GM21360 (cell line): ENCODE data around the gene LPO.

Experiments used
- ATAC-seq: cut with Tn5 transposase; IDR thresholded peaks from one replicate; pipeline ENCODE4 v1.9.1; 2021; ENCODE audit warnings: mild to moderate bottlenecking, moderate library complexity; ENCODE audit not compliant: unreplicated experiment

The LPO gene

GRCh38 chr17:58276423-58276822 lies 38.0 kb downstream of the LPO start:
- ATAC-seq: no peak

DNA sequence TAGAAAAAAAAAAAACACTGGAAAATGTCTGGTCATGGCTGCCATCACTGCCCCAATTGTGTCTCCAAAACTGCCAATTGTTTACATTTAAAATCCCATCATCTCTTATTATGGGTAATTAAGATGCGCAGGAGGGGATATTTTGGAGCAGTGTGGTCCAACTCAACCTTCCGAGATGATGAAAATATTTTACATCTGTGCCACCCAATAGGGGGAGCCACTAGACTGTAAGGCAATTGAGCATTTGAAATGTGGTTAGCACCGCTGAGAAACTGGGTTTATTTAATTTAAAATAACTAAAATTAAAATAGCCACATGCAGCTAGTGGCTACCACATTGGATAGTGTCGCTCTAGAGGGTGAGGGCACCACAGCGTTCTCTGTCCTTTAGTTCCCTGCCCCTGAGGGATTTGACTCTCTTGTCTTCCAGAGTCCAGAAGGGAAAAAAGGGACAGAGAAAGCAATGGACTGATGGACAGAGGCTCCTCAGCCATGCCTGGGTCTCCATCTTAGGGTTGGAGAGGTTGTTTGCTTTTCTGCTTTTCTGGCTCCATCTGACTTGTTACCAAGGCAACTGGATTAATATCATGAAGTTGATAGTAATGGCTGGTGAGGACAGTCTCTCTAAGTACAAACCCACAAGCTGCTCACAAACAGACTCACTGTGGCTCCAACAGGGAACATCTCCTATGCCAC lies 38.9 kb downstream of the LPO start:
- no peak for ATAC-seq

DNA sequence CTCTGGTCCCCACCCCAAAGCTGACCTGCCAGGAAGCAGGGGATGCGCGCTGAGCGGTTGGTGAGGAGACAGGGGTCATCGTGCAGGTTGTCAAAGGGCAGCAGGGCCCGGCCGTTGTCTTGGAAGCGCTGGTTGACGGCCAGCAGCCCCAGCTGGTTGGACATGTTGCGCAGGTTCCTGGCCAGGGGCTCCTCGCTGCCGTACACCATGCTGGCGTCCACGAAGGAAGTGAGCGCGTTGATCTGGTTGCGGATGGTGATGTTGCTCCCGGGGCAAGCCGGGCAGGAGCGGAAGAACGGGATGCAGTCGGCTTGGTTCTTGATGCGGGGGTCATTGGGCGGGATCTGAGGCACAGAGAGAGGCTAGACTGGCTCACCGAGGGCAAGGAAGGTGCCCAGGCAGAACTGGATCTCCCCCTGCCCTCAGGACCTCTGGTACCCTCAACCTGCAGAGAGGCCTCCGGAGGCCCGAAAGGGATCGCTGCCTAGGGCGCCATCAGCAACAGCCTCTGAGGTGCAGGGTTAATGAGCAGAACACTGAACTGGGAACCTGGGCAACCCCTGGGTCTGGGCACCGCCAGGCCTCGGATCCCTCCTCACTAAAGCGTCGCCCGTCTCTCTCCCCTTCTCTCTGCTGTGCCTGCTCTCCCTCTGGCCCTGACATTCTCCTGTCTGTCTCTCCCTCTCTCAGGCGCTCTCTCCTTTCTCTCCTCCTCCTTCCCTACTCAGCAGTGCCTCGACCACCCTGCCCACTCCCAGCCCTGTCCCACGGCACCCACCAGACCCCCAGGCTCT lies 39.6 kb downstream of the LPO start:
- no peak for ATAC-seq

DNA sequence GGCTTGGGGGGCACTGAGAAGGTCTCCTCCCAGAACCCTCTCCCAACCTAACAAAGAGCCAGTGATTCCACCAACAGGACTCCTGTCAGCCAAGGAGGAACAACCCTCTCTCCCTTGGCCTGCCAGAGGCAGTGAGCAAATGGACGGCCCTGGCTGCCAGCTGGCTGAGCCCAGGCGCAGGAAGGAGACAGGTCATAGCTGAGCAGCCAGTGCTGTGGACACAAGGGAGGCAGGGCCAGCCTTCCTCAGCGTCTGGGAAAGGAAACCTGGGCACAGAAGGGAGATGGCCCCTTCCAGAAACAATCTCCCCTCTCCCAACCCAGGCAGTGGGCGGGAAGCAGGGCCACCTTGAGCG lies 40.3 kb downstream of the LPO start:
- no peak for ATAC-seq

GRCh38 chr17:58279016-58279711 lies 40.8 kb downstream of the LPO start:
- ATAC-seq: no peak

DNA sequence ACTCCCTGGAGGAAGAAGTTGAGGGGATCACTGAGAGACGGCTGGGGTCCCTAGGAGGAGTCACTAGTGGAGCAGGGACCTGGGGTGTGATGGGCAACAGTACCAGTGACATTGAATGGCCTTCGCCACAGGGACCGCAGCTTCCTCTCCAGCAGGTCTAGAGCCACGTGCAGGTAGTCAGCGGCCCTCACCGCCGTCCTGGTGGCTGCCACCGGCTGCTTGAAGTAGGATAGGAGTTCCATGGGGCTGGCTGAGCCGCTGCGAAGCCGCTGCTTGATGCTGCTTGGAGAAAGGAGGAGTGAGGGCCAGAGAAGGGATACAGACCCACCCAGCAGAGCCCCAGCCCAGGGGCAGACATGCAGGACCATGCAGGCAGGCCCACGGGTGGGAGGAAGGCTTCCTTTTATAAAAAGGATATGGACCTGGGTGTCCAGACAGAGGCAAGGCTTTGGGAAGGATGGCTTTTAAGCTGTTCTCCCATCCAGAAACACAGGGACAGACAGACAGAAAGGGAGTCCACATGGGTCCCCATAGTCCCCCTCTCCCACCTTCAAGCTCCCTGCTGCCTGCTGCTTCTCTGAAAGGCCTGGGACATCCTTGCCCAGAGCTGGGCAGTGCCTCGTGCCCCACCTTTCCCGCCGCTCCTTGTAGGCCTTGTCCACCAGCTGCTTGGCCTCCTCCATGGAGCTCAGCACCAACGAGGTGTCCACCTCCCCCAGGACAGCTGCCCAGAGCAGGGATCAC lies 41.5 kb downstream of the LPO start:
- no peak for ATAC-seq

- ATAC-seq: no peak
Measured at GRCh38 chr17:58280480-58281217, 42.3 kb downstream of the LPO start, which contains the start of gene MPO. Gene MPO, minus strand, starts transcription at chr17:58280935. Its CDS starts 177 bp downstream, at chr17:58280758.

- ATAC-seq: no peak
Measured at GRCh38 chr17:58281511-58282011, 43.2 kb downstream of the LPO start.

- no peak for ATAC-seq
Measured at GRCh38 chr17:58282442-58282841, 44.1 kb downstream of the LPO start.

- no peak for ATAC-seq
Measured at GRCh38 chr17:58283674-58284612, 45.6 kb downstream of the LPO start.

GRCh38 chr17:58284613-58285421 lies 46.4 kb downstream of the LPO start:
- ATAC-seq: no peak

- no peak for ATAC-seq
Measured at GRCh38 chr17:58285422-58285810, 47.0 kb downstream of the LPO start.

DNA sequence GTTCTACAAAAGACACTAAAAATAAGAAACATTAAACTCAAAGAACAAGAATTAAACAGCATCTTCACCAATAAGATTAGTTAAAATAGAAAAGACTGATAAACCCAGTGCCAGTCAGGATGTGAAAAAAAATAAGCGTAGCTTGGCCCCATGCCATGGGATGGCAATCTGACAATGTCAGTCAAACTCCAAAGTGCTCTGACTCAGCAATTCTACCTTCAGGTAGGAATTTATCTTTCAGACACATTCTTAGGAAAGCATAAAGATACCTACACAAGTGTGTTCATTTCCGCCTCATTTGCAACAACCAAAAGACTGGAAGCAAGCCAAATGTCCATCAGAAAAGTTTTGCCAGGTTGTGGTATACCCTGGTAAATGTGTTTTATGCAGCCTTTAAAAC lies 51.5 kb downstream of the LPO start:
- ATAC-seq: no peak

DNA sequence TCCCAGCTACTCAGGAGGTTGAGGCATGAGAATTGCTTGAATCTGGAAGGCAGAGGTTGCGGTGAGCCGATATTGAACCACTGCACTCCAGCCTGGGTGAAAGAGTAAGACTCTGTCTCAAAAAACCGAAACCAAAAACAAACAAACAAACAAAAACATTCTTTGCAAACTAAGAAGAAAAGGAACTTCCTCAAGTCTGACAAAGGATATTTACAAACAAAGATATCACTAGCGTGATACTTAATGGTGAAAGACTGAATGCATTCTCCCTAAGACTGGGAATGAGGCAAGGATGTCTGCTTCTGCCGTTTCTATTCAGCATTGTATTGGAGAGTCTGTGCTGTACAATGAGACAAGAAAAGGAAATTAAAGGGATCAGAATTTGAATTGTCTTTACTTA lies 52.9 kb downstream of the LPO start:
- no peak for ATAC-seq

- ATAC-seq: no peak
Measured at GRCh38 chr17:58294034-58294433, 55.6 kb downstream of the LPO start.

DNA sequence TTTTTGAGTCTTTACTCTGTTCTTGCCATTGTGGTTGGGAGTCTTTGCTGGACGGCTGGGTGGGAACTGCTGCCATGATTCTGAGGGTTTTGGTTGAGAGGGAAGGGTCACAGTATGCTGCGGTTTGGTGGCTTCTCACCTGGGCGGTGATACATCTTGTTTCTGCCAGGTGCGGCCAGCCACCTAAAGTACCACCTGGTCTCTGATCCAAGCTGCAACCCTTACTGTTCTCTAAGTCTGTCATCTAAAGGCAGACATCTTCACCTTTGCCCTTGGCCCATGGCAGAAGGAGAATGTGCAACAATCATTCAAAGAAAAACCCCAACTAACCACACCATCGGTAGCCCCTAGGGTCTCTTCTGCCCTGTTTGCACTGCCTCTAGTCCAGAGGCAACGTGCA lies 62.0 kb downstream of the LPO start:
- ATAC-seq: no peak

GRCh38 chr17:58301504-58302150 lies 63.2 kb downstream of the LPO start:
- ATAC-seq: no peak
